ENCODE measurements around the gene SLC25A48.

GRCh38 chr5:135883441-135883840, 49.0 kb downstream of the SLC25A48 start:
- TF ChIP-seq, protein P1, sequence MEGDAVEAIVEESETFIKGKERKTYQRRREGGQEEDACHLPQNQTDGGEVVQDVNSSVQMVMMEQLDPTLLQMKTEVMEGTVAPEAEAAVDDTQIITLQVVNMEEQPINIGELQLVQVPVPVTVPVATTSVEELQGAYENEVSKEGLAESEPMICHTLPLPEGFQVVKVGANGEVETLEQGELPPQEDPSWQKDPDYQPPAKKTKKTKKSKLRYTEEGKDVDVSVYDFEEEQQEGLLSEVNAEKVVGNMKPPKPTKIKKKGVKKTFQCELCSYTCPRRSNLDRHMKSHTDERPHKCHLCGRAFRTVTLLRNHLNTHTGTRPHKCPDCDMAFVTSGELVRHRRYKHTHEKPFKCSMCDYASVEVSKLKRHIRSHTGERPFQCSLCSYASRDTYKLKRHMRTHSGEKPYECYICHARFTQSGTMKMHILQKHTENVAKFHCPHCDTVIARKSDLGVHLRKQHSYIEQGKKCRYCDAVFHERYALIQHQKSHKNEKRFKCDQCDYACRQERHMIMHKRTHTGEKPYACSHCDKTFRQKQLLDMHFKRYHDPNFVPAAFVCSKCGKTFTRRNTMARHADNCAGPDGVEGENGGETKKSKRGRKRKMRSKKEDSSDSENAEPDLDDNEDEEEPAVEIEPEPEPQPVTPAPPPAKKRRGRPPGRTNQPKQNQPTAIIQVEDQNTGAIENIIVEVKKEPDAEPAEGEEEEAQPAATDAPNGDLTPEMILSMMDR (conservative IDR thresholded peaks at IDR 0.05; ENCODE audit: low read depth, low read length): peak; percentile 54
- TF ChIP-seq EZH2 (IDR thresholded peaks at IDR 0.05; ENCODE audit: borderline replicate concordance, low read depth, low read length, poor library complexity, severe bottlenecking): no peak

Data from A673 (cell line).